CD4-positive, alpha-beta T cell treated with Interleukin-17A for 1 hour (primary cell): ENCODE data around the gene RAB35.

Experiments used
- DNase-seq: peaks from one replicate; pipeline ENCODE4 v3.0.0-alpha.2; 2020

The RAB35 gene

GRCh38 chr12:120081641-120082040, 34.9 kb downstream of the RAB35 start:
- DNase-seq: no peak

- no peak for DNase-seq
Observed at GRCh38 chr12:120079411-120080400, 36.8 kb downstream of the RAB35 start.

- no peak for DNase-seq
Observed at GRCh38 chr12:120078868-120079267, 37.7 kb downstream of the RAB35 start.

GRCh38 chr12:120077260-120077659, 39.3 kb downstream of the RAB35 start:
- DNase-seq: no peak

- DNase-seq: no peak
Observed at GRCh38 chr12:120076651-120077050, 39.9 kb downstream of the RAB35 start.

GRCh38 chr12:120075034-120075616, 41.4 kb downstream of the RAB35 start:
- no peak for DNase-seq

GRCh38 chr12:120072472-120073249, 43.9 kb downstream of the RAB35 start:
- no peak for DNase-seq

GRCh38 chr12:120071493-120072020, 45.0 kb downstream of the RAB35 start:
- DNase-seq: no peak

GRCh38 chr12:120069278-120069677, 47.3 kb downstream of the RAB35 start:
- DNase-seq: no peak

GRCh38 chr12:120067901-120068300, 48.7 kb downstream of the RAB35 start:
- no peak for DNase-seq

- DNase-seq: no peak
Observed at GRCh38 chr12:120067084-120067869, 49.3 kb downstream of the RAB35 start.

- no peak for DNase-seq
Observed at GRCh38 chr12:120066341-120066740, 50.2 kb downstream of the RAB35 start.

GRCh38 chr12:120065472-120065871, 51.1 kb downstream of the RAB35 start:
- no peak for DNase-seq

- no peak for DNase-seq
Observed at GRCh38 chr12:120064054-120064940, 52.3 kb downstream of the RAB35 start.

GRCh38 chr12:120062976-120063579, 53.5 kb downstream of the RAB35 start:
- DNase-seq: no peak

- DNase-seq: no peak
Observed at GRCh38 chr12:120061575-120062214, 54.9 kb downstream of the RAB35 start.

GRCh38 chr12:120060717-120061116, 55.8 kb downstream of the RAB35 start:
- DNase-seq: no peak

- DNase-seq: no peak
Observed at GRCh38 chr12:120060196-120060595, 56.4 kb downstream of the RAB35 start.

GRCh38 chr12:120056739-120057138, 59.8 kb downstream of the RAB35 start:
- DNase-seq: no peak
